PC-9 (cell line): ENCODE data around the gene TIGD6. TPM values are rescaled to one million over a fixed set of nuclear protein-coding genes. Genes with fewer than 3 reads are reported as not detected.

Experiments
- BruUV-seq: library from RNA; stranded (reverse); fragments of 400-500 nt; replicated peaks from 2 replicates; lab custom pipeline; 2021; lab: Mats Ljungman, UMichigan
- CTCF ChIA-PET: fragments of 300-600 bp; sonication (Branson Sonifier 250); formaldehyde crosslinking; loops from one replicate; lab custom pipeline; 2022; ENCODE audit warnings: antibody characterized with exemption; lab: Charles Lee
- POLR2A ChIA-PET: fragments of 300-600 bp; sonication (Branson Sonifier 250); formaldehyde crosslinking; loops from one replicate; lab custom pipeline; 2022; ENCODE audit warnings: antibody characterized with exemption; ENCODE audit not compliant: unreplicated experiment; lab: Charles Lee
- DNase-seq, 2 experiments: peaks; one replicate each; pipeline versions ENCODE4 v3.0.0 to v3.0.0-alpha.2; 2015 to 2022; ENCODE audit warnings: mixed read lengths in 1 of 2
- H2AFZ ChIP-seq: fragments of 200-600 bp; sonication (generic); 2 replicates; pipeline ENCODE4 v1.8.1; 2017; ENCODE audit warnings: antibody characterized with exemption
- H3F3A ChIP-seq: fragments of 200-600 bp; sonication (generic); 2 replicates; pipeline ENCODE4 v1.8.1; 2017; ENCODE audit warnings: antibody characterized with exemption, mild to moderate bottlenecking, low read depth; ENCODE audit not compliant: insufficient read depth
- H3K27ac ChIP-seq: fragments of 200-600 bp; sonication (generic); 2 replicates; pipeline ENCODE4 v1.6.1; 2016; ENCODE audit warnings: mixed run types
- H3K27me3 ChIP-seq: fragments of 200-600 bp; sonication (generic); 2 replicates; pipeline ENCODE4 v1.6.1; 2016; ENCODE audit warnings: low read depth, mixed run types; ENCODE audit not compliant: insufficient read depth
- H3K36me3 ChIP-seq: fragments of 200-600 bp; sonication (generic); 2 replicates; pipeline ENCODE4 v1.6.1; 2016; ENCODE audit warnings: low read depth, mixed run types
- H3K4me1 ChIP-seq: fragments of 200-600 bp; sonication (generic); replicated peaks from 2 replicates; pipeline ENCODE4 v1.6.1; 2016; ENCODE audit warnings: mixed run types; ENCODE audit not compliant: insufficient read depth
- H3K4me2 ChIP-seq: fragments of 200-600 bp; sonication (generic); 2 replicates; pipeline ENCODE4 v1.6.1; 2017; ENCODE audit warnings: mixed run types
- H3K4me3 ChIP-seq: fragments of 200-600 bp; sonication (generic); 2 replicates; pipeline ENCODE4 v1.6.1; 2016; ENCODE audit warnings: mixed run types
- H3K79me2 ChIP-seq: fragments of 200-600 bp; sonication (generic); 2 replicates; pipeline ENCODE4 v1.6.1; 2017; ENCODE audit warnings: low read depth, mixed run types
- H3K9me2 ChIP-seq: fragments of 200-600 bp; sonication (generic); 2 replicates; pipeline ENCODE4 v1.8.1; 2017; ENCODE audit warnings: mild to moderate bottlenecking; ENCODE audit not compliant: insufficient read depth
- H3K9me3 ChIP-seq: fragments of 200-600 bp; sonication (generic); 2 replicates; pipeline ENCODE4 v1.8.1; 2016; ENCODE audit warnings: low read depth; ENCODE audit not compliant: insufficient read depth
- H4K20me1 ChIP-seq: fragments of 200-600 bp; sonication (generic); 2 replicates; pipeline ENCODE4 v1.8.1; 2017; ENCODE audit not compliant: insufficient read depth
- EZH2 ChIP-seq: fragments of 200-600 bp; sonication (generic); IDR thresholded peaks from 2 replicates; pipeline ENCODE4 v1.8.0; 2017; ENCODE audit warnings: antibody characterized with exemption, low read depth
- intact Hi-C: fragments of 100-400 bp; cut with micrococcal nuclease; formaldehyde crosslinking; loops from one replicate; pipeline ENCODE4 v1.10.0; 2022; ENCODE audit not compliant: unreplicated experiment
- total RNA-seq: library from RNA; stranded (reverse); gene quantifications from 2 replicates; pipeline ENCODE4 v1.2.3, GENCODE V29; 2021
- TF ChIP-seq, protein P1 (sequence below): fragments of 200-600 bp; sonication (generic); conservative IDR thresholded peaks from 2 replicates; pipeline ENCODE4 v1.6.1; 2017; ENCODE audit warnings: mixed run types, antibody characterized with exemption, mild to moderate bottlenecking, moderate library complexity

The TIGD6 gene
- total RNA-seq, 1 experiment from 2014 or later = 3.0 TPM

DNA sequence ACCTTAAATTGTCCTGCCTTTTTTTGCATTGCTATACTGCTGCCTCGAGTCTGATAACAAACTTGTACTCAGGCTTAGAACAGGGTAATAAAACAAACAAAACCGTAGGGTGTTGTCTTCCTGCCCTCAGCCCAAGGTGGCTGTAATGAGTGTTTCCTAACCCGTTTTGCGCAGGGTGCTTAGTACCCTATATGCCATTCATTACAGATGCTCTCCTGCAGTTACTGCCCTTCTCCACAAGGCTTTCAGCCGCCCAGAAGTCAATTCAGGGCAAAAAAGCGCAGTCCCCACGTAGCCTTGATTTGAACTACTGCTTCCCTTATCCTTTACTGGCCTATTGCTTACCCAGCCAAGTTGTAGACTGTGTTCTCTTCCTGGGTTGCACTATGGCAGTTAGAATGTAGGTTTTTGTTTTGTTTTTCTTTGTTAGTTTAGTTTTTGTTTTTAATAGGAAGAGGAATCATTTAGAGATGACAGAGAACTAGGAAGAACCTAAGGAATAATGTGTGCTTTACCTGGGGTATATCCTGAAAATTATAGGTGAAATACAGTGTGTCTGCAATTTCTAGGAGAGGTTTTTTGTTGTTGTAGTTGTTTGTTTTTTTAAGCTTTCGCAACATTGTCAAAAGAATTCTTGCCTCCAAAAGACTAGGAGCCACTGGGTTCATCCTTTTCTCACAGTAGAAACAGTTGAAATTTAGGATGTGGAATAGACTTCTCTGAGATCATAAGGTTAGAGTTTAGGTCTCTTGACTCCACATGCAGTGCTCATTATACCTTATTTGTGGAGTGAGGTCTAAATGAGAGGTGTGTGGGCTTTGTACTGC lies 1.4 kb upstream of the TIGD6 start:
- Histone ChIP-seq H3F3A (peaks cover 15% of the 10 kb centered on the region), H3K4me2 (peak overlapping the region; percentile 97), H3K4me3 (peak overlapping the region; percentile 92), H3K27me3 (no peaks in the 10 kb centered on the region), H4K20me1 (peaks cover 26% of the 10 kb centered on the region), H3K27ac (peak overlapping the region; percentile 86; the same call in 1 of the 2 replicates), H3K4me1 (peaks cover 25% of the 10 kb centered on the region), H3K79me2 (peaks cover 62% of the 10 kb centered on the region), H3K36me3 (0 out of 2 replicates have a peak, but pooled peaks cover 8% of the 10 kb centered on the region), H2AFZ (peak overlapping the region; percentile 81; the same call in 1 of the 2 replicates), H3K9me2 (no peaks in the 10 kb centered on the region), H3K9me3 (no peaks in the 10 kb centered on the region)
- CTCF ChIA-PET = interaction anchor here (0.5 kb wide), 1 partner anchor 438 kb away, joined by 6 read pairs; no protein-coding TSS in a partner anchor
- POLR2A ChIA-PET = interaction anchor here (0.7 kb wide), 1 partner anchor 20 kb away, joined by 3 read pairs; no protein-coding TSS in a partner anchor
- intact Hi-C loops = loop anchor here (1.0 to 10.0 kb wide), 5 partner anchors 111 to 433 kb away; no protein-coding TSS in a partner anchor
- DNase-seq = peak; percentile 47 to 57
- TSS peak; percentile 41 for BruUV-seq
- TF ChIP-seq, protein P1, sequence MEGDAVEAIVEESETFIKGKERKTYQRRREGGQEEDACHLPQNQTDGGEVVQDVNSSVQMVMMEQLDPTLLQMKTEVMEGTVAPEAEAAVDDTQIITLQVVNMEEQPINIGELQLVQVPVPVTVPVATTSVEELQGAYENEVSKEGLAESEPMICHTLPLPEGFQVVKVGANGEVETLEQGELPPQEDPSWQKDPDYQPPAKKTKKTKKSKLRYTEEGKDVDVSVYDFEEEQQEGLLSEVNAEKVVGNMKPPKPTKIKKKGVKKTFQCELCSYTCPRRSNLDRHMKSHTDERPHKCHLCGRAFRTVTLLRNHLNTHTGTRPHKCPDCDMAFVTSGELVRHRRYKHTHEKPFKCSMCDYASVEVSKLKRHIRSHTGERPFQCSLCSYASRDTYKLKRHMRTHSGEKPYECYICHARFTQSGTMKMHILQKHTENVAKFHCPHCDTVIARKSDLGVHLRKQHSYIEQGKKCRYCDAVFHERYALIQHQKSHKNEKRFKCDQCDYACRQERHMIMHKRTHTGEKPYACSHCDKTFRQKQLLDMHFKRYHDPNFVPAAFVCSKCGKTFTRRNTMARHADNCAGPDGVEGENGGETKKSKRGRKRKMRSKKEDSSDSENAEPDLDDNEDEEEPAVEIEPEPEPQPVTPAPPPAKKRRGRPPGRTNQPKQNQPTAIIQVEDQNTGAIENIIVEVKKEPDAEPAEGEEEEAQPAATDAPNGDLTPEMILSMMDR = peak; percentile 74
- TF ChIP-seq EZH2 = no peak

GRCh38 chr5:150000990-150001659 lies 671 bp upstream of the TIGD6 start:
- no peaks in the 10 kb centered on the region for H3K9me3 ChIP-seq
- H3K4me3 ChIP-seq = peak overlapping the region; percentile 92
- H3K27ac ChIP-seq = peak overlapping the region; percentile 86
- BruUV-seq = no TSS peak
- H3F3A ChIP-seq = peaks cover 15% of the 10 kb centered on the region
- no peaks in the 10 kb centered on the region for H3K9me2 ChIP-seq
- CTCF ChIA-PET = interaction anchor here (1.1 kb wide), 1 partner anchor 217 kb away, joined by 4 read pairs; no protein-coding TSS in a partner anchor
- peak in 1 of 2 experiments; percentile 44 for DNase-seq
- POLR2A ChIA-PET = interaction anchor here (0.6 to 0.7 kb wide), 2 partner anchors 21 to 167 kb away, joined by 3 read pairs; no protein-coding TSS in a partner anchor
- H3K79me2 ChIP-seq = peaks cover 54% of the 10 kb centered on the region
- TF ChIP-seq, protein P1 = no peak
- TF ChIP-seq EZH2 = no peak
- peak overlapping the region; percentile 81 for H2AFZ ChIP-seq
- 0 out of 2 replicates have a peak, but pooled peaks cover 8% of the 10 kb centered on the region for H3K36me3 ChIP-seq
- intact Hi-C loops = loop anchor here (1.0 to 10.0 kb wide), 6 partner anchors 21 to 434 kb away; no protein-coding TSS in a partner anchor
- H3K27me3 ChIP-seq = no peaks in the 10 kb centered on the region
- peaks cover 25% of the 10 kb centered on the region for H3K4me1 ChIP-seq
- H4K20me1 ChIP-seq = peaks cover 23% of the 10 kb centered on the region
- H3K4me2 ChIP-seq = peak overlapping the region; percentile 97

DNA sequence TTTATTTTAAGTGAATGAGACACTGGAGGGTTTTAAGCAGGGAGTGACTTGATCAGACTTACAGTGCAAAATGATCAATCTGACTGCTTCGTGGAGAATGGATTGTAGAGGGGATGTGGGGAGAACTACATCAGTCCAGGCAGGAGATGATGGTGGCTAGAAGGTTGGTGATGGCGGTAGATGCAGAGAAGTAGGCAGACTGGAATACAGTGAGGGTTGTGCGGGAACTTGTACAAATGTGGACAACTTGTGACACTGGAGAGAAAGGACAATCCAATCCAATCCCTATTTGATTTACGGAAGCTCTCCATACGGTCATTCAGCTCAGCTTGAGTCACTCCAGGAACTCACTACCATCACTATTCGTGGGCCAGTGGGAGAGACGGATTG lies 593 bp downstream of the TIGD6 start:
- TF ChIP-seq, protein P1 = no peak
- TF ChIP-seq EZH2 = no peak
- intact Hi-C loops = loop anchor here (1.0 to 10.0 kb wide), 5 partner anchors 22 to 435 kb away; no protein-coding TSS in a partner anchor
- peaks cover 25% of the 10 kb centered on the region for H3K4me1 ChIP-seq
- peaks cover 15% of the 10 kb centered on the region for H4K20me1 ChIP-seq
- no peaks in the 10 kb centered on the region for H3K9me2 ChIP-seq
- H3K9me3 ChIP-seq = no peaks in the 10 kb centered on the region
- TSS peak; percentile 72 for BruUV-seq
- H3K27me3 ChIP-seq = no peaks in the 10 kb centered on the region
- peaks cover 8% of the 10 kb centered on the region for H3F3A ChIP-seq
- peak in 1 of 2 experiments; percentile 82 for DNase-seq
- ChIA-PET POLR2A (interaction anchor here (0.5 to 1.0 kb wide), 3 partner anchors 8 to 269 kb away, joined by 4 to 7 read pairs (median 5); no protein-coding TSS in a partner anchor), CTCF (interaction anchor here (0.9 to 1.1 kb wide), 2 partner anchors 9 to 218 kb away, joined by 3 to 4 read pairs; no protein-coding TSS in a partner anchor)
- peak overlapping the region; percentile 81 for H2AFZ ChIP-seq
- H3K4me2 ChIP-seq = peak overlapping the region; percentile 97
- 0 out of 2 replicates have a peak, but pooled peaks cover 2% of the 10 kb centered on the region for H3K36me3 ChIP-seq
- peak overlapping the region; percentile 92 for H3K4me3 ChIP-seq
- peaks cover 44% of the 10 kb centered on the region for H3K79me2 ChIP-seq
- peak overlapping the region; percentile 86 for H3K27ac ChIP-seq
